Measurements from ENCODE around the gene ANKS1B.
"Not testable (repeated sequence)": the region's sequence is repeated elsewhere in the genome, so short reads cannot be mapped to it uniquely, and the experiment has no call there.

Gene ANKS1B

DNA sequence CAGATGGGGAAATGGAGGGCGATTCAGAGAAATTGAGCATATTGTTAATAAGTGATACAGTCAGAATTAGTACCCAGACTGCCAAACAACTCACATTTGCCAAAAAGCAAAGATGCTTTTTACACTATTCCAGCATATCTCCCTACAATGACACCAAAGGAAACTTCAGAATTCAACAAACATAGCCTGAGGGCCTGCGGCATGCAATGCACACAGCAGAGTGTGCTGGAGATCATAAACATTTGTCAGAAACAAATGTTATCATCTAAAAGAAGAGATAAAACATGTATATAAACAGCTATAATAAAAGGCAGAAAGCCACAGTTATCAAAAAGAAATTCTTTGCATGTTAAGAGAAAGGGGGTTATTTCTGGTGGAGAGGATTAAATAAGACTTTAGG lies 357.3 kb downstream of the ANKS1B start:
- no peaks in the 10 kb centered on the region for H3K27me3 ChIP-seq (replicated peaks)
- TF ChIP-seq, protein P1, sequence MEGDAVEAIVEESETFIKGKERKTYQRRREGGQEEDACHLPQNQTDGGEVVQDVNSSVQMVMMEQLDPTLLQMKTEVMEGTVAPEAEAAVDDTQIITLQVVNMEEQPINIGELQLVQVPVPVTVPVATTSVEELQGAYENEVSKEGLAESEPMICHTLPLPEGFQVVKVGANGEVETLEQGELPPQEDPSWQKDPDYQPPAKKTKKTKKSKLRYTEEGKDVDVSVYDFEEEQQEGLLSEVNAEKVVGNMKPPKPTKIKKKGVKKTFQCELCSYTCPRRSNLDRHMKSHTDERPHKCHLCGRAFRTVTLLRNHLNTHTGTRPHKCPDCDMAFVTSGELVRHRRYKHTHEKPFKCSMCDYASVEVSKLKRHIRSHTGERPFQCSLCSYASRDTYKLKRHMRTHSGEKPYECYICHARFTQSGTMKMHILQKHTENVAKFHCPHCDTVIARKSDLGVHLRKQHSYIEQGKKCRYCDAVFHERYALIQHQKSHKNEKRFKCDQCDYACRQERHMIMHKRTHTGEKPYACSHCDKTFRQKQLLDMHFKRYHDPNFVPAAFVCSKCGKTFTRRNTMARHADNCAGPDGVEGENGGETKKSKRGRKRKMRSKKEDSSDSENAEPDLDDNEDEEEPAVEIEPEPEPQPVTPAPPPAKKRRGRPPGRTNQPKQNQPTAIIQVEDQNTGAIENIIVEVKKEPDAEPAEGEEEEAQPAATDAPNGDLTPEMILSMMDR (IDR thresholded peaks at IDR 0.05; ENCODE audit: low read depth, low read length, missing control alignments), result no peak
- DNase-seq, result no peak
- H3K36me3 ChIP-seq (replicated peaks), result no peaks in the 10 kb centered on the region
- H3K27ac ChIP-seq, result no peak overlapping the region
- in situ Hi-C loops (cut with HindIII; ENCODE audit: low pct_ligation_motif_present, low sequenced_read_pairs), result no loop called here
- H3K4me3 ChIP-seq (ENCODE audit: low read depth, low read length), result no peak overlapping the region

DNA sequence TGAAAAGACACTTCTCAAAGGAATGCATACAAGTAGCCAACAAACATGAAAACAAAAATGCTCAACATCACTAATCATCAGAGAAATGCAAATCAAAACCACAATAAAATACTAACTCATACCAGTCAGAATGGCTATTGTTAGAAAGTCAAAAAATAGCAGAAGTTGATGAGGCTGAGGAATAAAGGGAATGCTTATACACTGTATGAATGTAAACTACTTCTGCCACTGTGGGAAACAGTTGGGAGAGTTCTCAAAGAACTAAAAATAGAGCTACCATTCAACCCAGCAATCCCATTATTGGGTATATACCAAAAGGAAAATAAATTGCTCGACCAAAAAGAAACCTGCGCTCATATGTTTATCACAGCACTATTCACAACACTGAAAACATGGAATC lies 360.1 kb downstream of the ANKS1B start:
- H3K36me3 ChIP-seq (replicated peaks); H3K27ac ChIP-seq; H3K27me3 ChIP-seq (replicated peaks); in situ Hi-C loops (cut with HindIII; ENCODE audit: low pct_ligation_motif_present, low sequenced_read_pairs); DNase-seq; H3K4me3 ChIP-seq (ENCODE audit: low read depth, low read length): not testable (repeated sequence)

GRCh38 chr12:99620159-99620479 lies 364.6 kb downstream of the ANKS1B start:
- in situ Hi-C loops (cut with HindIII; ENCODE audit: low pct_ligation_motif_present, low sequenced_read_pairs), result no loop called here
- no peak overlapping the region for H3K4me3 ChIP-seq (ENCODE audit: low read depth, low read length)
- H3K27me3 ChIP-seq (replicated peaks), result no peaks in the 10 kb centered on the region
- H3K27ac ChIP-seq, result no peak overlapping the region
- DNase-seq, result no peak
- no peaks in the 10 kb centered on the region for H3K36me3 ChIP-seq (replicated peaks)
- TF ChIP-seq, protein P1 (IDR thresholded peaks at IDR 0.05; ENCODE audit: low read depth, low read length, missing control alignments), result no peak

GRCh38 chr12:99619389-99620158 lies 365.2 kb downstream of the ANKS1B start:
- Histone ChIP-seq H3K4me3 (ENCODE audit: low read depth, low read length) (no peak overlapping the region), H3K36me3 (replicated peaks) (no peaks in the 10 kb centered on the region), H3K27me3 (replicated peaks) (no peaks in the 10 kb centered on the region), H3K27ac (no peak overlapping the region)
- DNase-seq, result peak; percentile 59
- TF ChIP-seq, protein P1 (IDR thresholded peaks at IDR 0.05; ENCODE audit: low read depth, low read length, missing control alignments), result peak; percentile 84
- in situ Hi-C loops (cut with HindIII; ENCODE audit: low pct_ligation_motif_present, low sequenced_read_pairs), result no loop called here

- in situ Hi-C loops (cut with HindIII; ENCODE audit: low pct_ligation_motif_present, low sequenced_read_pairs), result no loop called here
- TF ChIP-seq, protein P1 (IDR thresholded peaks at IDR 0.05; ENCODE audit: low read depth, low read length, missing control alignments), result no peak
Observed at GRCh38 chr12:99618657-99619056, 366.1 kb downstream of the ANKS1B start.

GRCh38 chr12:99611599-99611998 lies 373.1 kb downstream of the ANKS1B start:
- no peaks in the 10 kb centered on the region for H3K27me3 ChIP-seq (replicated peaks)
- H3K27ac ChIP-seq, result no peak overlapping the region
- DNase-seq, result no peak
- H3K4me3 ChIP-seq (ENCODE audit: low read depth, low read length), result no peak overlapping the region
- TF ChIP-seq, protein P1 (IDR thresholded peaks at IDR 0.05; ENCODE audit: low read depth, low read length, missing control alignments), result no peak
- in situ Hi-C loops (cut with HindIII; ENCODE audit: low pct_ligation_motif_present, low sequenced_read_pairs), result no loop called here
- no peaks in the 10 kb centered on the region for H3K36me3 ChIP-seq (replicated peaks)

More at GRCh38 chr12:99618657-99619056, 366.1 kb downstream of the ANKS1B start:
- H3K27me3 ChIP-seq (replicated peaks), result no peaks in the 10 kb centered on the region
- H3K4me3 ChIP-seq (ENCODE audit: low read depth, low read length), result no peak overlapping the region
- no peak for DNase-seq
- H3K27ac ChIP-seq, result no peak overlapping the region
- no peaks in the 10 kb centered on the region for H3K36me3 ChIP-seq (replicated peaks)

All from brain microvascular endothelial cell (primary cell).